SK-MEL-5 (cell line): ENCODE data around the gene MMRN2. TPM values are rescaled to one million over a fixed set of nuclear protein-coding genes. Genes with fewer than 3 reads are reported as not detected.

Source experiments
- DNase-seq: peaks from one replicate; pipeline ENCODE4 v3.0.0-alpha.2; 2016; ENCODE audit warnings: low read depth, low spot score
- in situ Hi-C: cut with HindIII; loops from 2 replicates; pipeline ENCODE4 v1.10.0; 2016; ENCODE audit warnings: low sequenced_read_pairs, high pct_unique_total_duplicates, low pct_unique_long_range_greater_than_20kb
- total RNA-seq: library from RNA; depleted of rRNA; stranded (reverse); fragments of >200 nt; shearing (Covaris generic); gene quantifications from 2 replicates; pipeline ENCODE4 v1.2.3, GENCODE V29; 2014

The MMRN2 gene
- total RNA-seq, 1 experiment from 2014 or later, result 0.08 TPM

- in situ Hi-C loops, result no loop called here
- DNase-seq, result no peak
Measured at GRCh38 chr10:86972613-86973380, 15.4 kb upstream of the MMRN2 start.

- in situ Hi-C loops, result no loop called here
Measured at GRCh38 chr10:86971232-86971991, 14.0 kb upstream of the MMRN2 start.

GRCh38 chr10:86970982-86971231, 13.5 kb upstream of the MMRN2 start:
- in situ Hi-C loops, result no loop called here
- DNase-seq, result no peak

More at GRCh38 chr10:86971232-86971991, 14.0 kb upstream of the MMRN2 start:
- no peak for DNase-seq

- in situ Hi-C loops, result no loop called here
- DNase-seq, result no peak
Measured at GRCh38 chr10:86970162-86970981, 13.0 kb upstream of the MMRN2 start.

- no peak for DNase-seq
- in situ Hi-C loops, result no loop called here
Measured at GRCh38 chr10:86969421-86970041, 12.1 kb upstream of the MMRN2 start.

GRCh38 chr10:86968994-86969355, 11.6 kb upstream of the MMRN2 start:
- DNase-seq, result no peak
- in situ Hi-C loops, result no loop called here

GRCh38 chr10:86968271-86968993, 11.0 kb upstream of the MMRN2 start, which contains the start of gene ADIRF:
Gene ADIRF (plus strand): TSS chr10:86968482. CDS start chr10:86968545, 63 bp downstream.
- no peak for DNase-seq
- in situ Hi-C loops, result no loop called here

- in situ Hi-C loops, result no loop called here
- no peak for DNase-seq
Measured at GRCh38 chr10:86967481-86967941, 10.1 kb upstream of the MMRN2 start.

- in situ Hi-C loops, result no loop called here
- no peak for DNase-seq
Measured at GRCh38 chr10:86965986-86966654, 8.7 kb upstream of the MMRN2 start.

- in situ Hi-C loops, result no loop called here
- DNase-seq, result no peak
Measured at GRCh38 chr10:86964847-86965190, 7.4 kb upstream of the MMRN2 start.

- DNase-seq, result no peak
- in situ Hi-C loops, result no loop called here
Measured at GRCh38 chr10:86964061-86964846, 6.8 kb upstream of the MMRN2 start.

GRCh38 chr10:86963341-86963919, 6.0 kb upstream of the MMRN2 start:
- in situ Hi-C loops, result no loop called here
- DNase-seq, result no peak

- in situ Hi-C loops, result no loop called here
- no peak for DNase-seq
Measured at GRCh38 chr10:86962981-86963310, 5.5 kb upstream of the MMRN2 start.

GRCh38 chr10:86962136-86962980, 4.9 kb upstream of the MMRN2 start:
- no peak for DNase-seq

GRCh38 chr10:86961481-86962091, 4.2 kb upstream of the MMRN2 start:
- no peak for DNase-seq

More at GRCh38 chr10:86962136-86962980, 4.9 kb upstream of the MMRN2 start:
- in situ Hi-C loops, result no loop called here

More at GRCh38 chr10:86961481-86962091, 4.2 kb upstream of the MMRN2 start:
- in situ Hi-C loops, result no loop called here
